Measurements from ENCODE around the gene SYTL4.

Gene SYTL4

DNA sequence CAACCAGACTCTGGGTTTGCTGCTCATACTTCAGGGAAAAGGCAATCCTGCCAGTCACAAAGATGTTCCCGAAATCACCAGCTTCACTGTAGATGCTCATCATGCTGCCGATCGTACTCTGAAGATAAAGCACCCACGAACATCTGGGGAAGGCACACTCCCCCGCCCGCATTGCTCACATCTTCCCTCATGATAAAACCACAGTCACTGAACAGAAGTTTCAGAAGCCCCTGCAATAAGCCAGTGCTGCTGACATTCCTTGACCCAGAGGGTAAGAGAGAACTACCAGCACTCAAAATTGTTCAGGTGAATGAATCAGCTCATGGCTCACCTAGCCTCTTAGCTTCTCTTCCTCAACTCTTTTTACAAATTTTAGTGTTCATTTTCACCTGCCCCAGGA is 44.8 kb downstream of the SYTL4 start:
- DNase-seq: no peak

- DNase-seq: no peak
Measured at GRCh38 chrX:100685997-100686305, 46.0 kb downstream of the SYTL4 start.

DNA sequence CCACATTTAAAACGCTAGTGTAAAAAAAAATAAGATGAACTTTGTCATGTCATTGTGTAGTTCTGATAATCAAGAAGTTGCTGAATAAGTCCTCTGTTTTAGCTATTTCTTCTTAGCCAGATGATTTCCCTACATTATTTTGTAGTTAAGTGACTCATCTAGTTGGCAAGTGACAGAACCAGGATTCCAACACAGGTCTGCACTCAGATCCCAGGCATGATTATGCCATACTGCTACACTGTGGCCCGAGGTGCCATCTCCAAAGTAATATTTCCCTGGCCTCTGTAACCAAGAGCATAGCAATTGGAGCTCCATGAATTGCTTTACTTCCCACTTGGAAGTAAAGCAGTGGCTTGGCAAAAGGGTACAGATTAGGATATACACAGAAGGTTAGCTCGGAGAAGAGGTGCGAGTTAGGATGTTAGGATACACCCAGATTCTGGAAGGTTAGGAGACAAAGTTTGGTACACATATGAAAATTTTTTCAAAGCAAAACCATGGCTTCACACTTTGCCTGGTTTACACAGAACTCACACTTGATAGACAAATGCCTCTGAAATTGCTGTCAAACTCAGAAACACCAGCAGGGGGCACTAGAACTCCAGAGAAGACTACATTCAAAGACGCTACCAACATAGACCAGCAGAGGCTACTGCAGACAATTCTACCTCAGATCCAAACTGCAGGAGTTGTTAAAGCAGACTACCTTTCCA is 46.5 kb downstream of the SYTL4 start:
- DNase-seq: no peak

- no peak for DNase-seq
Measured at GRCh38 chrX:100682939-100683338, 49.0 kb downstream of the SYTL4 start.

DNA sequence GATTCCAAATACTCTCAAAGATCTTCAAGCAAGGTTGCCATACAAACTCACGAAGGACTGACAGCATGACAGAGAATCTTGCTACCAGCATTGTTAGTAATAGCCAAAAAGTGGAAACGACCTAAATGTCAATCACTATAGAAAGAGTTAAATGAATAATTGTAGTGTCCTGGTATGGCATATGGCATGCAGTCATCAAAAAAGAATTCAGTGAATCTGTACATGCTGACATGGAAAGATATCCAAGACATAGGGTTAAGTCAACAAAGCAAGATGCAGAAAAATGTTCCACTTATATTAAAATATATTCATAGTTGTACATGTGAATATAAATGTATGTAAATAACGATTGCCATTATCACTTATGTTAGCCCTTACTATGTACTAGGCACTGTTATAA is 50.3 kb downstream of the SYTL4 start:
- no peak for DNase-seq

DNA sequence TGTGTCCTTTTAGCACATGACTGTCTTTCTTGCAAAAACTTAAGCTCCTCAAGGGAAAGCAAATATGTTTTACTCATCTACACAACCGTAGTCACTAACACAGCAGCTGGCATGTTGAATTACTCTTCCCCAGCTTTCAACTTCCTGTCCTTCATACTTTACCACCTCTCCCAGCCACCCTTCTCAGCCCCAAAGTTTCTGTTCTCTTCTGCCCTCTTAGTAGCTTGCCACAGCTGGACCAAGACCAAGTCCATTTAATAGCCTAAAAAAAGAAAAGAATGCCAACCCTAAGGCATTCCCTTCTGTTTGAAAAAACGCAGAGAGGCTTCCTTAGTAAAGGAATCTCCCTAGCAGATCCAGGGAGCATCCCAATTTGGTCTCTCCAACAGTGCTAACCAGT is 51.2 kb downstream of the SYTL4 start:
- DNase-seq: no peak

GRCh38 chrX:100677611-100678181 is 54.2 kb downstream of the SYTL4 start:
- DNase-seq: no peak

GRCh38 chrX:100674705-100675104 is 57.2 kb downstream of the SYTL4 start:
- no peak for DNase-seq

- no peak for DNase-seq
Measured at GRCh38 chrX:100673397-100673953, 58.4 kb downstream of the SYTL4 start.

DNA sequence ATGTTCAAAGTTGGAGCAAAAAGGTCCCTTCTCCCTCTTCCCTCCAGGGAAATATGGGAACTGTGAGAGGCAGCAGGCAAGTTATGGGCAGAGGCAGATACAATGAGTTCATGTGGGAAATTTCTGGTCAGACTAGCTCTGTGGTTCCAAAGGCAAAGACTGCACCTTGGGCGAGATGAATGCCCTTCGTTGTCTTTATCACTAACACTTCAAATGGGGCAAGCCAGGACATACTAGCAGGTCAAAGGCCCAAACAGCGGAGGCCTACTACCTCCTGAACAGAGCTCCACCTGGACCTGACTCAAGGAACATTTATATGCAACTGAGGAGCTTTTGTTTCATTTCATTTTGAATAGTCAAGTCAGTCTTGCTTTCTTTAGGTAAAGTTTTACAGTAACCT is 59.0 kb downstream of the SYTL4 start:
- no peak for DNase-seq

DNA sequence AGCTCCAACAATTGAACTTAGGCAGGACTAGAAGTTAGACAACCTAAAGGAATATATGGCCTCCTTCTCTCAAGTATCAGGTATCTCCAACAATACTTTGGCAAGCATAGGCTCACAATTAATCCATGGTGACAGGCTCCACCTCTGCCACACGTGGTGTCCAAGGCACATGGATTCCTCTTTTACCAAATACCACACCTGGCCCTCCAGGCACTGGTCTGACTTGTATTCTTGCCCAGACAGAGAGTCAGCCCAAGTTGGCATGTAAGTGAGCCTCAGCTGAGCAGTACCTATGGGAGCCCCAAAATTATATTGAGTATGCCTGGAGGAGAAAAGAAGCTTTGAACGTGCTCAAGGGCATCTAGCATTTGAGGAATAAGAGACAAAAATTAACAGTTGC is 68.3 kb downstream of the SYTL4 start:
- DNase-seq: no peak

DNA sequence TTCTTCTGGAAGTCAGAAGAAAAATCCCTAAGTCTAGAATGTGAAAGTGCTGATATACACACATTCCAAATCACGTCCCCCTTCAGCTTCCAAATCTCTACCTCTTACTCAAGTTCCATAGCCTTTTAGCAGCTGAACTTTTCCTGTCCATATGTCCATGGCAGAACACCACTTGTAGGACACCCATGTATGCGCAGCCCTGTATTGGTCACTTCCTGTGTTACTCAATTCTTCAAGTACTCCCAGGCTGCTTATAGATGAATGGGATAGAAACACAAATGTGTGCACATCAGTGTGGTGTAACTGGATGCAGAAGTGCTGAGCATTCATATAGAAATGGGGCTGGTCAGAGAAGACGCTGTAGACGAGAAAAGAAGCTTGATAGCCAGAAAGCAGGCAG is 69.1 kb downstream of the SYTL4 start:
- DNase-seq: no peak

- no peak for DNase-seq
Measured at GRCh38 chrX:100662170-100662569, 69.8 kb downstream of the SYTL4 start.

DNA sequence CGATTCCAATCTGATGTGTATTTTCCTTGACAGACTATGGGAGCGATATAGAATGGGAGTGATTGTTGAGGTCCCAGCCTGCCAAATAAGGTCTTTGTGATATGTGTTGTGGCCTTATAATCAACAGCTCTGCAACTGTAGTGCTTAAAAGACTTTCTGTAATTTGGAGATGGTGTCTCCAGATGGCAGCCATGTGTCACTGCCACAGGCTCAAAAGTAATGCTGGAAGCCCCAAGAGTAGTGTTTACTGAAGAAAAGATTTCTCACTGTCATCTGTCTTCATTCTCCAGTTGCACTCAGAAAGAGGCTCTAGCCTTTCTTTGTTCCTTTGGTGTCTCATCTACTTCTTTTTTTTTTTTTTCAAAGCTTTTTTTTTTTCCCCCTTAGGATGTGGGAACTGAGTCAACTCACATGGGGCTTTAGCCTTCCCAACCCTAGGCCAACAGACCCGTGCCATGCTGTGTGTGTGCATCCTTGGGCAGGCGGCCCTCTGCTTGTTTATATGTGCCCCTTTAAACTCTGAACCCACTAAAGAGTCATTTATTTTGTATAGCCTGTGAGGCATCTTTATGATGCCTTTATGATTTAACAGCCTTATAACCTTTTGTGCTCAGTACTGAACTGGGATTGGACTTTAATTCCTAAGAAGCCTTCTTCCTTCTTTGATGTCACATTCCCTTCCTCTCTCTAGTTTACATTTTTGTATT is 72.3 kb downstream of the SYTL4 start:
- DNase-seq: no peak

- DNase-seq: no peak
Measured at GRCh38 chrX:100658941-100659381, 73.0 kb downstream of the SYTL4 start.

DNA sequence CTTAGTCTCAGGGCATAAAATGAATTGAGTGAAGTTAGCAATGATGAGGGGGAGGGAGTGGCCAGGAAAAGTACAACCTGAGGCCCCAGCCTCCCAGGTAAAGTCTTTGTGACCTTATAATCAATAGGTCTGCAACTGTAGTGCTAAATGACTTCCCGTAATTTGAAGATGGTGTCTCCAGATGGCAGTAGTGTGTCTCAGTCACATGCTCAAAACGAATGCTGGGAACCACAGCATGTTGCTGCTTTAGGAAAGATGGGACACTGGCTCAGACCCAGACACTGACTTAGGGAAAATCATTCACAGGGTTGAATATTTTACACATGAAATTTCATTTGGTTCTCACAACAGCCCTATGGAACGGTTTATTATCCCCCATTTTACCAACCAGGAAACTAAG is 77.7 kb downstream of the SYTL4 start:
- no peak for DNase-seq

DNA sequence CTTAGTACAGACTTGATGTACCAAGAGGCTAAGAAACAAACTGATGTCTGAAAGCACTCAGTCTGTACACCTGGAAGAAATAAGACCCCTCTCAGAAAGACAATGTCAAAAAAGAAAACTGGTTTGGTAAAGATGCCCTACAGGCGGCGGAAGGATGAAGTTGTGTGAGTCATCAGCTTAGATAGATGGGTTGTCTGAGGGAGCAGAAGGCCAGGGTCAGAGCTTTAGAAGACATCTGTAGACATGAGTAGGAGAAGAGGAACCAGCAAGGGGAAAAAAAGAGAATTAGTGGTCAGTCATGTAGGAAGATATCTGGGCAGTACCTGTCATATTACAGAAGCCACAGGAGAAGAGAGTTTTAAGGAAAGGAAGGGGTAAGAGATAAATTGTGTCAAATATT is 79.7 kb downstream of the SYTL4 start:
- DNase-seq: no peak

- no peak for DNase-seq
Measured at GRCh38 chrX:100650841-100651240, 81.1 kb downstream of the SYTL4 start.

DNA sequence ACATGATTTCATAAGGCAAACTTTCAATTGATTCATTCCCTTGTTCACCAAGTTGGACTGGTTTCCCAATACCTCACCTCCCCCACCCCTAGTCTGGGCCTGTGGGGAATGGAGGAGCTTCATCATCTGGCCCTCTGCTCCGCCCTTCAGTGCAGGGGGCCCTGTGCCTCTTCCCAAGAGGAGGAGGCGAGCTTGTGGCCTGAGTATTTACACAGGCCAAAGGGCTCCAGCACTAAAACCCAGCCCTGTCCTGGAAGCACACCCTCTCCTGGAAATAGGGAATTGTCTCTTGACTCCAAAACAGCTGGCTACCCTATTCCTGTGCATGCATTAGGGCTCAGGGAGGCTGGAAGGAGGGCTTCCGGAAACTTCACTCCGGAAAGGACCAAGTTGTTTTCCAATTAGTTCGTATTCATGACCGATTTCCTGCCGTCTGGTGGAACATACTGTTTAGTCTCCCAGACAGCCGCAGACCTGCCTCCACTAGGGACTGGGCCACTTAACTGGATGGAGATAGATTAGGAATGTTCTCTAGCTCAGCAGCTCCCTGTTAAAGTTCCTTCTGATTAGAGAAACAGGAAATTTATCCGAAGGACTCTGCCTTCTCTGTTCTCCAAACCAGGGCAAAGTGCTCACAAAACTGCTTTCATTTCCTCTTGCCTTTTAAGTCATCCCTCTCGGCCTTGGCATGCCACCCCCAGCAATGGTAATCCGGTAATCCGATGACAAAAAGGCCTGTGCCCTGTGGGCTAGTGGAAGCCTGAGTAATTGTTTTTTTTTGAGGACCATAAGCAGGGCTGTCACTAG is 82.2 kb downstream of the SYTL4 start:
- DNase-seq: no peak

DNA sequence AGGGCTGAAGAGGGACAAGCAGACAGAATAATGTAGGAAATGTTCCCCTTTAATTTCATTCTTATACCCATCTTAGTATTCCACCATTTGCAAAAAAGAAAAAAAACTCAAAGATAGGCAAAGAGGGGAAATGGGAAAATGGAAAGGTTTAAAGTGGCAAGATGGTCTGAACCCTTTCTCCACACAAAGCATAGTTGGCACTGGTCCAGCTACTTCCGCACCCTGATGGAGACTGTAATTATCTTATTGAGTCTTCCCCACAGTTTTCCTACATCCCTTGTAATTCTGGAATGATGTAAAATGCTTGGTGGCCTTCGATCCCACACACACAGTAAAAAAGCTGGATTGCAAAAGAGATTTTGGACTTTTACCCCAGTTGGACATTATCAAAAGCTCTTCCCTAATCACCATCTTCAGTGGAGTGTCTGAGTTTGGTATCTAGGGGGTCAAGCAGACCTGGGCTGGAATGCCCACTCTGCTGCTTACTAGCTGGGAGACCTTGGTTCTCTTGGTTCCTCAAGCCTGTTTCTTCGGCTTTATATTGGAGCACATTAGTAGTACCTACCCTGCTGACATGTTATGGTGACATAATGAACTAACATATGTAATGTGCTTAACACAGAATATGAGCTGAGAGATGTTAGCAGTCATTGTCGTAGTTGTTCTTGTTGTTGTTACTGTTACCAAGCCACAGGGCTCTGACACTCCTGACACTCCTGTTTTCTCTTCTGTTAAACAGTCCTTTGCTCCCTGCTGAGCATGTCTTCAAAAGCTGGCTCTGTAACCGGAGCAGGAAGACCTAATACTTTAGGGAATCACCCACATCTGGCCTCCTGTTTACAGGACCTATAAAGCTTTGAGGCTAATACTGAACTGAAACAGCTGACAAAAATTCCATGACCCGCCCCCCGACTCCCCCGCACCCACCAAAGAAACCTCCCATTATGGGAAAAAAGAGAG is 83.2 kb downstream of the SYTL4 start:
- DNase-seq: no peak

DNA sequence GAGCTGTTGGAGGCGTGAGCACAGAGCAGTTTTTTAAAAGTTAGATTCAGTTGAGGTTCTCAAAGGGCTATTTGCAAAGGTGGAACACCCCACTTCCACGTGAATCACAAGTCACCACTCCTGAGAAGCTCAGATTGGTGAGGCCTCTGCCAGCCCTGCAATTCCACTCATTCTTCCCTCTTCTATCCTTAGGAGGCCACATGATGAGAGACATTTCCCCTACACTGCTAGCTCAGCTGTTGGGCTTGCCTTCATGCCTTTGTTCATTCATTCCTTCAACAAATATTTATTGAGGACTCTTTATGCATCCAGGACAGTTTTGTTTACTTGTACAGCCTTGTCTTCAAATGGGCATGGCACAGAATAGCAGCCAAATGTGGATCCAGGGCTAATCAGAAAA is 84.2 kb downstream of the SYTL4 start:
- DNase-seq: no peak

- no peak for DNase-seq
Measured at GRCh38 chrX:100647095-100647494, 84.8 kb downstream of the SYTL4 start.
